Retinal pigment epithelial cell (primary cell): Measurements from ENCODE around the gene PCTP.

Experiments used
- DNase-seq: peaks from one replicate; pipeline ENCODE4 v3.0.0-alpha.2; 2010; ENCODE audit warnings: low read depth
- H3K4me3 ChIP-seq: 2 replicates; pipeline ENCODE4 v1.5.1; 2011; ENCODE audit warnings: mild to moderate bottlenecking, low read length, control low read depth, moderate library complexity
- TF ChIP-seq, protein P1 (sequence below): conservative IDR thresholded peaks from 2 replicates; pipeline ENCODE4 v1.5.1; 2011; ENCODE audit warnings: low read depth, low read length, control low read depth, inconsistent platforms

The PCTP gene

DNA sequence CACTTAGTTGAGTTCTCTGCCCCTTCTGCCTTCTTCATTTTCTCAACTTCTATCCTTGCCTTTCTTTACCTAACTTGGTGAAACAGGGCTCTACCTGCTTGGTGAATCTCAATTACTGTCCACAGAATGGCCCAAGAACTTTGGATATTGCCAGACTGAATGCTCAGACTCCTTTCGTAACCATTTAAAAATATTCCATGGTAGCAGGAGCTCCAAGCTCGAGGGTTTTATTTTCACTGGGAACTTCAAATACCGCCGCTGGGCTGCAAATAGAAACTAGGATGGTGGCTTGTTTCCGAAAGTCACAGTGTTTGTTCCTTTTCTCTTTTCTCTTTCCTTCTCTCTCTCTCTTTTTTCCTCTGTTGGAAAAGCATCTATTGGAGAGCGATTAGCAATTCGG lies 41.4 kb upstream of the PCTP start:
- no peak for DNase-seq
- TF ChIP-seq, protein P1, sequence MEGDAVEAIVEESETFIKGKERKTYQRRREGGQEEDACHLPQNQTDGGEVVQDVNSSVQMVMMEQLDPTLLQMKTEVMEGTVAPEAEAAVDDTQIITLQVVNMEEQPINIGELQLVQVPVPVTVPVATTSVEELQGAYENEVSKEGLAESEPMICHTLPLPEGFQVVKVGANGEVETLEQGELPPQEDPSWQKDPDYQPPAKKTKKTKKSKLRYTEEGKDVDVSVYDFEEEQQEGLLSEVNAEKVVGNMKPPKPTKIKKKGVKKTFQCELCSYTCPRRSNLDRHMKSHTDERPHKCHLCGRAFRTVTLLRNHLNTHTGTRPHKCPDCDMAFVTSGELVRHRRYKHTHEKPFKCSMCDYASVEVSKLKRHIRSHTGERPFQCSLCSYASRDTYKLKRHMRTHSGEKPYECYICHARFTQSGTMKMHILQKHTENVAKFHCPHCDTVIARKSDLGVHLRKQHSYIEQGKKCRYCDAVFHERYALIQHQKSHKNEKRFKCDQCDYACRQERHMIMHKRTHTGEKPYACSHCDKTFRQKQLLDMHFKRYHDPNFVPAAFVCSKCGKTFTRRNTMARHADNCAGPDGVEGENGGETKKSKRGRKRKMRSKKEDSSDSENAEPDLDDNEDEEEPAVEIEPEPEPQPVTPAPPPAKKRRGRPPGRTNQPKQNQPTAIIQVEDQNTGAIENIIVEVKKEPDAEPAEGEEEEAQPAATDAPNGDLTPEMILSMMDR, result no peak

DNA sequence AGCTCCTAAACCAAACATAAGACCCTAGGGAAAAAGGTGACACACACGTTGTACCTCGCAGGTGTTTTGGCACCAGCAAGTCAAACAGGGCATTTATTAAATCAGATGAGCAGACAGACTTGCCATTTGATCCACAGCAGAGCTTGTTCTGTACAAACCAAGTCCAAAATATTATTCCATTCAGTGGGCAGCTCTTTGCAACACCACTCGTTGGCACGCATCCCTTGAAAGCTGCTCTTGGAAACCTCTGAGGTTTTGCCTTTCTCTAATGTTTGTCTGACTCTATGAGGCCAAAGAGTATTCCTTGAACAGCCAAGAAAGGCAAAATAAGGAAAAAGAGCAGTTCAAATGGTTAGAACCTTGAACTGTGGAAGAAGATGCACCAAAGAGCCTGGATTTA lies 40.9 kb upstream of the PCTP start:
- H3K4me3 ChIP-seq, result no peak overlapping the region
- no peak for DNase-seq
- TF ChIP-seq, protein P1, result no peak

More for the DNA sequence above, 41.4 kb upstream of the PCTP start:
- no peak overlapping the region for H3K4me3 ChIP-seq

DNA sequence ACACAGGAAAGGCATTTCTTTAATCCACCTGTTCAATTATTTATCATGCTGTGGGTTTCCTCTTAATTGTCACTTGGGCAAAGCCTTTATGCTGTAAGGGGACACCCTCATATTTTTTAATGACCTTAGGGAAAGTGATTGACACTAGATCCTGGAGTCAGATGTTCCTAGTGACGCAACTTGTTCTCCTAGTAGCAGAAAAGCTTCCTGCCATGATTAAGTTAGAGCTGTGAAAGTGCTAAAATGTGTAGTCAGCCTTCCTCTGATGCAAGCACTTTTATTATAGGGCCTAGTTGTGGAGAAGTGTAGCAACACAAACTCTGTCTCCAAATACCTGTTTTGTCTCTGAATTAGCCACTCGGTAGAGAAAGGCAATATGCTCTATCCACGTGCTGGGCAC lies 40.4 kb upstream of the PCTP start:
- TF ChIP-seq, protein P1, result no peak
- H3K4me3 ChIP-seq, result no peak overlapping the region
- no peak for DNase-seq

DNA sequence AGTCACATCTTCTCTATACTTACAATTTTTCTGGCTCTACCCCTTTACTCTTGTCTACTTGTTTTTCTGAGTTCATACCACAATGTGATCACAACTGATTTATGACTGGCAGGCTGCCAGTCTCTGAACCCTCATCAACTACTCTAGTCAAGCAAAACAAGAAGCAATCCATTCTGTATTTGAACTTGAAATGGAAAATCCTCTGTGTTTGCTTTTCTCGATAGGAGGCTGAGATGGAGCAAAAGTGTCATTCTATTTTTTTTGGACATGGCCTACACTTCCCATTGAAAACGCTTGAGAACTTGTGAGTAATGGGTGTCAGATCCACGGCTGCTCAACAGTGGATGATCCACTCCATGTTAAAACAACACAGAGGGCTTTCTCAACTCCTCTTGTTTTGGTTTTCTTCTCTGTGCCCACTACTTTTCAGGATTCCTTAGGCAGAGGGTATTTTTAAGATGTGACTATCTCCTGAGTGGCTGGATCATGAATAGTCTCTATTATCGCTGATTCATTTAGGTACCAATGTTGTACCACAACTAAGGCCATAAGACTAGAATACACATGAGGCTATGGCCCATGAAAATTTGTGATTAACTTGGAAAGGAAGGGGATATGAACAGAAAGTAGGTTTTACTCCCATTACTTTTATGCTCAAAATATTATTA lies 39.9 kb upstream of the PCTP start:
- no peak for DNase-seq
- TF ChIP-seq, protein P1, result no peak
- H3K4me3 ChIP-seq, result no peak overlapping the region

DNA sequence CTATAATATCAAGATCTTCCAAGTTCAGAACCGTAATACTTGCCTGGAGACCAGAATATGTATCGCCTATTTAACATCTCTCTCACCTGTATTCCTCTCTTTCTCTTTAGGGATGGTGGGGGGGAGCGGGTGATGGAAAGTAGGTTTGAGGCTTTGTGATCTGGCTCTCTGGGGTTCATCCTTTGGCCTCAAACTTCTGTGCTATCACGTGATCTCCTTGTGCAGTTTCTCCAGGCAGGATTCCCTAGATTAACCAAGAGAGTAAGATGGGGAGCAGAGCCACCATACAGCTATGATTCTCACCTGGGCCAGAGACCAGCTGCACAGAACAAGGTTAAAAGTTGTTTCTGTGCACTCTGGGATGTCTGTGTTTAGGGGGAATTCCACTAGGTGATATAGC lies 33.4 kb upstream of the PCTP start:
- no peak overlapping the region for H3K4me3 ChIP-seq
- DNase-seq, result no peak
- TF ChIP-seq, protein P1, result no peak

DNA sequence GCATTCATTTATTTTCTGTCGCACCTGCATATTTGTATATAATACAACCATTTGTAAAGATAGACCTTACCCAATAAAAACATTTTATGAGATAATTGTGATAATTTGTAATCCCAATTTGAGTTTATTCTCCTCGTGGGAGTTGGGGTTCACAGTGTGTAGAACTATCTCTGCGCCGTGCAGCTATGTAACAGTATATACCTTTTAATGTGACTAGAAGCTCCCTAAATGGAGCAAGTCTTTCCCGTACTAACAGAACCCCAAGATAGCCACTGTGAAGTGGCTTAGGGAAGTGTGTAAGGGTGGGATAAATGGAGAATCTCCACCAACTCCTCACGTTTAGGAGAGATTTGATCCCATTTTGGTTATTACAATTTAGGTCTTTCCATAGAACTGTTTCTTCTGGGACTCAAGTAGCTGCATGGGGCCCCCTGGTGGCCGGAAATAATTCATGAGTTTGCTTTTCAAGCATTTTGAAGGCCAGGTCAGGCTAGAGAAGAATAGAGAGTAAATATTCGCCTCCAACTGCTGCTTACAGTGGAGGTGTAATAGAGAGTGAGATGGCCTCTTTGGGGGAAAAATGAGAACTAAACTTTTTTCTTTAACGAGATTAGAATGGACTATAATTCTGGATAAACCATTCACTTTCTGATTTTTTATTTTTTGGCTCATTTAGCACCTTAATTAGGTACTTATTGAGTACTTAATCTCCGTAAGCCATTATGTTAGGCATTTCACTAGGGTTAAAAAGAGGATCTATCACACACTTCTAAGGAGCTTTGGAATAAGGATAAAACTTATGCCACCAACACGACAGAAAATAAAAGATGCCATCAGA lies 32.7 kb upstream of the PCTP start:
- no peak for DNase-seq
- TF ChIP-seq, protein P1, result peak; percentile 79

More for the DNA sequence above, 32.7 kb upstream of the PCTP start:
- H3K4me3 ChIP-seq, result no peak overlapping the region
